PC-9 (cell line): ENCODE data around the gene ZNF423.

Experiments
- EZH2 ChIP-seq: fragments of 200-600 bp; sonication (generic); IDR thresholded peaks from 2 replicates; pipeline ENCODE4 v1.8.0; 2017; ENCODE audit warnings: antibody characterized with exemption, low read depth
- TF ChIP-seq, protein P1 (sequence below): fragments of 200-600 bp; sonication (generic); conservative IDR thresholded peaks from 2 replicates; pipeline ENCODE4 v1.6.1; 2017; ENCODE audit warnings: mixed run types, antibody characterized with exemption, mild to moderate bottlenecking, moderate library complexity

DNA sequence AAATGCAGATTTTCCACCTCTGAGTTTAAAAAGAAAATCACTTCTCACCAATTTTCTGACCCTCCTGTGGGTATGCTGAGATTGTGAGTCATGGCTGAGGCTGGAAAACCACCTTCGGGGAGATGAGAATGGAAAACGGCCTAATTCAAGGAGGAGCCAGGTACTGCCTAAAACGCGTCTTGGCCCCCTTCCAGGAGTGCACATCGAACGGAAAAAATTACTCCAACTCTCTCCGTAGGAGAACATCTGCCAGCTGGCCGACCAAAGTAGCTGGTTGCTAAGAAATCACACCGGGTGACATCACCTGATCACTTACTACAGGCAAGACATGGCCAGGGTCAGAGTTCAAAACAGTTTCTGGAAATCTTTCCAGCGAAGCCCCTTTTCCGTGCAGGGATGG, 107.6 kb downstream of the ZNF423 start:
- TF ChIP-seq, protein P1, sequence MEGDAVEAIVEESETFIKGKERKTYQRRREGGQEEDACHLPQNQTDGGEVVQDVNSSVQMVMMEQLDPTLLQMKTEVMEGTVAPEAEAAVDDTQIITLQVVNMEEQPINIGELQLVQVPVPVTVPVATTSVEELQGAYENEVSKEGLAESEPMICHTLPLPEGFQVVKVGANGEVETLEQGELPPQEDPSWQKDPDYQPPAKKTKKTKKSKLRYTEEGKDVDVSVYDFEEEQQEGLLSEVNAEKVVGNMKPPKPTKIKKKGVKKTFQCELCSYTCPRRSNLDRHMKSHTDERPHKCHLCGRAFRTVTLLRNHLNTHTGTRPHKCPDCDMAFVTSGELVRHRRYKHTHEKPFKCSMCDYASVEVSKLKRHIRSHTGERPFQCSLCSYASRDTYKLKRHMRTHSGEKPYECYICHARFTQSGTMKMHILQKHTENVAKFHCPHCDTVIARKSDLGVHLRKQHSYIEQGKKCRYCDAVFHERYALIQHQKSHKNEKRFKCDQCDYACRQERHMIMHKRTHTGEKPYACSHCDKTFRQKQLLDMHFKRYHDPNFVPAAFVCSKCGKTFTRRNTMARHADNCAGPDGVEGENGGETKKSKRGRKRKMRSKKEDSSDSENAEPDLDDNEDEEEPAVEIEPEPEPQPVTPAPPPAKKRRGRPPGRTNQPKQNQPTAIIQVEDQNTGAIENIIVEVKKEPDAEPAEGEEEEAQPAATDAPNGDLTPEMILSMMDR = no peak
- no peak for TF ChIP-seq EZH2
